K562 (cell line): Measurements from ENCODE around the gene ITGAL. TPM values are rescaled to one million over a fixed set of nuclear protein-coding genes. Genes with fewer than 3 reads are reported as not detected.

ENCODE experiments used
- ADNP ChIP-seq: fragments of 200-800 bp; sonication (Bioruptor generic); IDR thresholded peaks from 2 replicates; pipeline ENCODE4 v1.6.1; 2016; ENCODE audit warnings: missing genetic modification characterization, missing compliant biosample characterization
- CBX1 ChIP-seq: sonication (generic); IDR thresholded peaks from 2 replicates; pipeline ENCODE4 v1.6.1; 2016; ENCODE audit warnings: antibody characterized with exemption, low read depth, mild to moderate bottlenecking
- CSDE1 ChIP-seq, 2 experiments: fragments of 450-650 bp; IDR thresholded peaks; 2 replicates each; pipeline ENCODE4 v1.6.1; 2016; ENCODE audit warnings: mild to moderate bottlenecking in 1 of 2
- FOXJ2 ChIP-seq: fragments of 200-800 bp; sonication (Bioruptor generic); IDR thresholded peaks from 2 replicates; pipeline ENCODE4 v1.6.1; 2016; ENCODE audit warnings: missing genetic modification characterization, missing compliant biosample characterization
- GATAD2B ChIP-seq: fragments of 450-650 bp; IDR thresholded peaks from 2 replicates; pipeline ENCODE4 v1.6.1; 2017; ENCODE audit warnings: mild to moderate bottlenecking, borderline replicate concordance
- HNRNPLL ChIP-seq: fragments of 200-400 bp; formaldehyde crosslinking; IDR thresholded peaks from 2 replicates; pipeline ENCODE4 v1.6.1; 2017; ENCODE audit warnings: low read length, low read depth, mild to moderate bottlenecking; ENCODE audit not compliant: poor library complexity, severe bottlenecking
- HOXB6 ChIP-seq: fragments of 250-450 bp; sonication (Bioruptor Pico); IDR thresholded peaks from 2 replicates; pipeline ENCODE4 v1.5.1; 2022; ENCODE audit warnings: mild to moderate bottlenecking, borderline replicate concordance
- KHSRP ChIP-seq: fragments of 450-650 bp; IDR thresholded peaks from 2 replicates; pipeline ENCODE4 v1.6.1; 2017
- MAZ ChIP-seq, 2 experiments: fragments of 450-650 bp in 1 of 2; sonication (generic) in 1 of 2; formaldehyde crosslinking; IDR thresholded peaks in 1 of 2; conservative IDR thresholded peaks in 1 of 2; 2 replicates each; pipeline versions ENCODE4 v1.4.0 to v1.5.0; 2020; ENCODE audit warnings: mild to moderate bottlenecking in 1 of 2, missing genetic modification reagents in 1 of 2
- MEF2A ChIP-seq: IDR thresholded peaks from 2 replicates; pipeline ENCODE4 v1.6.1; 2011; ENCODE audit warnings: low read depth, mild to moderate bottlenecking, low read length, moderate library complexity; ENCODE audit not compliant: control insufficient read depth
- MTF1 ChIP-seq: fragments of 250-450 bp; sonication (Bioruptor Pico); IDR thresholded peaks from 2 replicates; pipeline ENCODE4 v1.9.0; 2021; ENCODE audit warnings: moderate library complexity, mild to moderate bottlenecking, inconsistent platforms, borderline replicate concordance
- NR2C1 ChIP-seq, 2 experiments: fragments of 450-650 bp; IDR thresholded peaks; 2 replicates each; pipeline ENCODE4 v1.6.1; 2017; ENCODE audit warnings: mild to moderate bottlenecking in 2 of 2, antibody characterized with exemption in 1 of 2, inconsistent platforms in 1 of 2, missing compliant biosample characterization in 1 of 2, missing genetic modification characterization in 1 of 2
- NUFIP1 ChIP-seq: fragments of 450-650 bp; IDR thresholded peaks from 2 replicates; pipeline ENCODE4 v1.6.1; 2018; ENCODE audit not compliant: partially characterized antibody
- SAFB ChIP-seq: fragments of 200-400 bp; formaldehyde crosslinking; IDR thresholded peaks from 2 replicates; pipeline ENCODE4 v1.6.1; 2017; ENCODE audit warnings: low read depth, low read length, borderline replicate concordance
- SP2 ChIP-seq: IDR thresholded peaks from 2 replicates; pipeline ENCODE4 v1.6.1; 2011; ENCODE audit warnings: mild to moderate bottlenecking, low read depth, low read length, moderate library complexity; ENCODE audit not compliant: poor library complexity, severe bottlenecking; ENCODE audit errors: extremely low read depth
- U2AF2 ChIP-seq: fragments of 200-400 bp; formaldehyde crosslinking; optimal IDR thresholded peaks from 2 replicates; pipeline ENCODE3; 2017; ENCODE audit warnings: low read depth, mild to moderate bottlenecking, low read length
- ZBTB7A ChIP-seq: IDR thresholded peaks from 2 replicates; pipeline ENCODE4 v1.6.1; 2011; ENCODE audit warnings: low read depth, mild to moderate bottlenecking, low read length, moderate library complexity, borderline replicate concordance; ENCODE audit not compliant: control insufficient read depth
- ZNF253 ChIP-seq: fragments of 250-450 bp; sonication (Bioruptor Pico); conservative IDR thresholded peaks from 2 replicates; pipeline ENCODE4 v1.6.1; 2021; ENCODE audit warnings: mild to moderate bottlenecking
- ZNF77 ChIP-seq: fragments of 250-450 bp; sonication (Bioruptor Pico); IDR thresholded peaks from 2 replicates; pipeline ENCODE4 v1.5.0; 2020
- polyA plus RNA-seq, 8 experiments: library from polyadenylated mRNA; depleted of rRNA in 4 of 8; stranded (reverse) in 5 of 8; unstranded in 3 of 8; fragments of >200 nt; fragmentation: Nextera tagmentation in 2 of 8; fragmentation: Illumina TruSeq in 1 of 8; extraction: Ambion mirVana in 2 of 8; extraction: Trizol in 1 of 8; gene quantifications; 2 replicates each; pipeline versions ENCODE4 v1.2.1 to v1.2.3, GENCODE V29; 2011 to 2014; ENCODE audit warnings: inconsistent platforms in 1 of 8, missing spikeins in 1 of 8
- total RNA-seq, 7 experiments: library from RNA; depleted of rRNA in 6 of 7; stranded (reverse); fragments of >200 nt in 6 of 7; fragmentation: Illumina TruSeq in 2 of 7; extraction: Trizol in 2 of 7; gene quantifications; 2 replicates each; pipeline versions ENCODE4 v1.2.1 to v1.2.3, GENCODE V29; 2011 to 2021; ENCODE audit warnings: low replicate concordance in 1 of 7
- TF ChIP-seq, protein P1 (sequence below), 2 experiments: fragments of 450-650 bp; conservative IDR thresholded peaks; 2 replicates each; pipeline ENCODE4 v1.6.1; 2017; ENCODE audit warnings: mild to moderate bottlenecking in 2 of 2, moderate library complexity in 2 of 2
- TF ChIP-seq, protein P2 (sequence below): fragments of 450-650 bp; IDR thresholded peaks from one replicate; pipeline ENCODE4 v1.6.1; 2018; ENCODE audit warnings: mild to moderate bottlenecking, moderate library complexity; ENCODE audit not compliant: partially characterized antibody
- TF ChIP-seq, protein P3 (sequence below): sonication (generic); formaldehyde crosslinking; IDR thresholded peaks from 2 replicates; pipeline ENCODE4 v1.8.0; 2022; ENCODE audit warnings: missing genetic modification reagents, mild to moderate bottlenecking, moderate library complexity, borderline replicate concordance
- TF ChIP-seq, protein P4 (sequence below): sonication (generic); formaldehyde crosslinking; IDR thresholded peaks from 2 replicates; pipeline ENCODE4 v1.8.0; 2022; ENCODE audit warnings: missing genetic modification reagents, mild to moderate bottlenecking, borderline replicate concordance

ITGAL gene
- total and polyA plus RNA-seq, 9 of the 15 experiments (the other 6 are each of a cell fraction or from before 2014, with no cell fraction given), result 0.01 to 0.53 TPM; not detected in 7

DNA sequence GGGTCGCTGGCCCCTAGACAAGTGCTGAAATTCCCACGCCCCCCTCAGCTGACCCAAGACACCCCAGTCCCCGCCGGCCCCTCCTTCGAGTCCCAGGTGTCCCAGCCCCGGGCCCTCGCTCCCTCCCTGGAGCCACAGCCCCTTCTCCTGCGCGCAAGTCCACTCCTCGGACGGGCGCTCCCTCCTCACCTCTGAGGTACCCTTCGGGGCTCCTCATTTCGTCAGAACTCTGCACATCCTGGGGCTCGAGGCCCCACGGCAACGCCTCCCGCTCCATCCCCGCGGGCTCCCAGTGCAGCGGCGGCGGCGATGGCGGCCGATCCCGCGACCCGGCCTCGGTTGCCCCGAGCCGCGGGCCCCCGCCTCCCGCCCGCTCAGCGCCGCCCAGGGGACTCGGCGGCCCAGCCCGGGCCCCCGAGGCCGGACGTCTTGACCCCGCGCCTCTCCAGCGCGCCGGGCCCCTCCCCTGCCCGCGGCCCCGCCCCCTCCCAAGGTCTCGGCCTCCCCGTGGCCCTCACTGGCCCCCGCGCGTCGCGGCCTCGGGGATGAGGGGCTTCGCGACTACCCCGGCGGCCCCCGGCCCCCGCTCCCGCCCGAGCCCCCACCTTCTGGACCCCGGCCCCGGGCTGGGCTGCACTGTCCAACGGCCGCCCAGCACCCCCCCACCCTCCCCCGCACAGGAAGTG lies 53.7 kb downstream of the ITGAL start, which contains the start of gene ZNF768 (continued):
- peak in 1 of 2 experiments; percentile 41; a peak in 2 of 4 replicates for TF ChIP-seq MAZ (CRISPR knock-in tag; conservative IDR thresholded peaks at IDR 0.05 in 1 of 2, IDR thresholded peaks at IDR 0.05 in 1 of 2)
- no peak for TF ChIP-seq MEF2A
- TF ChIP-seq CSDE1 (IDR thresholded peaks at IDR 0.05), result no peak
- TF ChIP-seq, protein P1, sequence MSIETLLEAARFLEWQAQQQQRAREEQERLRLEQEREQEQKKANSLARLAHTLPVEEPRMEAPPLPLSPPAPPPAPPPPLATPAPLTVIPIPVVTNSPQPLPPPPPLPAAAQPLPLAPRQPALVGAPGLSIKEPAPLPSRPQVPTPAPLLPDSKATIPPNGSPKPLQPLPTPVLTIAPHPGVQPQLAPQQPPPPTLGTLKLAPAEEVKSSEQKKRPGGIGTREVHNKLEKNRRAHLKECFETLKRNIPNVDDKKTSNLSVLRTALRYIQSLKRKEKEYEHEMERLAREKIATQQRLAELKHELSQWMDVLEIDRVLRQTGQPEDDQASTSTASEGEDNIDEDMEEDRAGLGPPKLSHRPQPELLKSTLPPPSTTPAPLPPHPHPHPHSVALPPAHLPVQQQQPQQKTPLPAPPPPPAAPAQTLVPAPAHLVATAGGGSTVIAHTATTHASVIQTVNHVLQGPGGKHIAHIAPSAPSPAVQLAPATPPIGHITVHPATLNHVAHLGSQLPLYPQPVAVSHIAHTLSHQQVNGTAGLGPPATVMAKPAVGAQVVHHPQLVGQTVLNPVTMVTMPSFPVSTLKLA (conservative IDR thresholded peaks at IDR 0.05), result peak in 1 of 2 experiments; percentile 64; a peak in 2 of 4 replicates
- no peak for TF ChIP-seq ZNF77 (CRISPR knock-in tag)
- TF ChIP-seq ZNF253, result no peak
- TF ChIP-seq, protein P2, sequence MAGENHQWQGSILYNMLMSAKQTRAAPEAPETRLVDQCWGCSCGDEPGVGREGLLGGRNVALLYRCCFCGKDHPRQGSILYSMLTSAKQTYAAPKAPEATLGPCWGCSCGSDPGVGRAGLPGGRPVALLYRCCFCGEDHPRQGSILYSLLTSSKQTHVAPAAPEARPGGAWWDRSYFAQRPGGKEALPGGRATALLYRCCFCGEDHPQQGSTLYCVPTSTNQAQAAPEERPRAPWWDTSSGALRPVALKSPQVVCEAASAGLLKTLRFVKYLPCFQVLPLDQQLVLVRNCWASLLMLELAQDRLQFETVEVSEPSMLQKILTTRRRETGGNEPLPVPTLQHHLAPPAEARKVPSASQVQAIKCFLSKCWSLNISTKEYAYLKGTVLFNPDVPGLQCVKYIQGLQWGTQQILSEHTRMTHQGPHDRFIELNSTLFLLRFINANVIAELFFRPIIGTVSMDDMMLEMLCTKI, result no peak
- TF ChIP-seq, protein P3, sequence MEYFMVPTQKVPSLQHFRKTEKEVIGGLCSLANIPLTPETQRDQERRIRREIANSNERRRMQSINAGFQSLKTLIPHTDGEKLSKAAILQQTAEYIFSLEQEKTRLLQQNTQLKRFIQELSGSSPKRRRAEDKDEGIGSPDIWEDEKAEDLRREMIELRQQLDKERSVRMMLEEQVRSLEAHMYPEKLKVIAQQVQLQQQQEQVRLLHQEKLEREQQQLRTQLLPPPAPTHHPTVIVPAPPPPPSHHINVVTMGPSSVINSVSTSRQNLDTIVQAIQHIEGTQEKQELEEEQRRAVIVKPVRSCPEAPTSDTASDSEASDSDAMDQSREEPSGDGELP, result peak; percentile 86
- no peak for TF ChIP-seq SP2
- TF ChIP-seq MTF1 (CRISPR knock-in tag), result no peak
- TF ChIP-seq ZBTB7A, result peak; percentile 67; the same call in 1 of the 2 replicates
- no peak for TF ChIP-seq CBX1
- peak; percentile 46; the same call in 1 of the 2 replicates for TF ChIP-seq GATAD2B
- no peak for TF ChIP-seq HNRNPLL
- no peak for TF ChIP-seq HOXB6
- TF ChIP-seq U2AF2, result no peak
- TF ChIP-seq SAFB, result no peak
- TF ChIP-seq NR2C1 (IDR thresholded peaks at IDR 0.05), result no peak
- no peak for TF ChIP-seq NR2C1 (tag; IDR thresholded peaks at IDR 0.05)
- no peak for TF ChIP-seq FOXJ2 (tag)
- TF ChIP-seq KHSRP, result no peak
- no peak for TF ChIP-seq NUFIP1
- TF ChIP-seq ADNP, result no peak
- TF ChIP-seq, protein P4, sequence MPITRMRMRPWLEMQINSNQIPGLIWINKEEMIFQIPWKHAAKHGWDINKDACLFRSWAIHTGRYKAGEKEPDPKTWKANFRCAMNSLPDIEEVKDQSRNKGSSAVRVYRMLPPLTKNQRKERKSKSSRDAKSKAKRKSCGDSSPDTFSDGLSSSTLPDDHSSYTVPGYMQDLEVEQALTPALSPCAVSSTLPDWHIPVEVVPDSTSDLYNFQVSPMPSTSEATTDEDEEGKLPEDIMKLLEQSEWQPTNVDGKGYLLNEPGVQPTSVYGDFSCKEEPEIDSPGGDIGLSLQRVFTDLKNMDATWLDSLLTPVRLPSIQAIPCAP (CRISPR knock-in tag), result no peak
